Heart right ventricle (tissue), 16 donors: ENCODE data around the gene ADRA1B. TPM values are rescaled to one million over a fixed set of nuclear protein-coding genes. Genes with fewer than 3 reads are reported as not detected.
A peak's percentile ranks its signal among the peaks of the same experiment; 100 is the strongest.
"Not testable (repeated sequence)": the region's sequence is repeated elsewhere in the genome, so short reads cannot be mapped to it uniquely, and the experiment has no call there.

ENCODE experiments used
- ATAC-seq, 8 donors: fragments of 200-7000 bp; cut with Tn5 transposase; one replicate each; pipeline ENCODE4 v1.9.1; 2020; ENCODE audit warnings: mild to moderate bottlenecking in 8 of 8, moderate library complexity in 8 of 8, moderate number of reproducible peaks in 1 of 8
- DNase-seq, 2 donors: peaks; one replicate each; pipeline ENCODE4 v3.0.0-alpha.2; 2020
- H3K27ac ChIP-seq, 10 donors: fragments of 200-600 bp; sonication (generic) in 2 of 10; one replicate each; pipeline versions ENCODE4 v1.5.0 to v1.8.0; 2020 to 2022; ENCODE audit warnings: mild to moderate bottlenecking in 3 of 10
- H3K27me3 ChIP-seq, 7 donors: fragments of 200-600 bp; one replicate each; pipeline ENCODE4 v1.8.0; 2021 to 2022; ENCODE audit warnings: mild to moderate bottlenecking in 2 of 7
- H3K36me3 ChIP-seq, 9 donors: fragments of 200-600 bp; sonication (generic) in 1 of 9; one replicate each; pipeline versions ENCODE4 v1.5.0 to v1.8.0; 2020 to 2022; ENCODE audit warnings: mild to moderate bottlenecking in 2 of 9
- H3K4me1 ChIP-seq, 9 donors: fragments of 200-600 bp; sonication (generic) in 1 of 9; one replicate each; pipeline versions ENCODE4 v1.5.0 to v1.8.0; 2020 to 2022; ENCODE audit warnings: mild to moderate bottlenecking in 4 of 9
- H3K4me3 ChIP-seq, 10 donors: fragments of 200-600 bp; sonication (generic) in 2 of 10; one replicate each; pipeline versions ENCODE4 v1.5.0 to v1.8.0; 2020 to 2022; ENCODE audit warnings: mild to moderate bottlenecking in 7 of 10, moderate library complexity in 2 of 10
- H3K9me3 ChIP-seq, 11 donors: fragments of 200-600 bp in 10 of 11; sonication (generic) in 2 of 11; one replicate each; pipeline versions ENCODE4 v1.5.0 to v1.8.0; 2013 to 2022; ENCODE audit warnings: mild to moderate bottlenecking in 2 of 11, control low read depth in 1 of 11, moderate library complexity in 1 of 11
- CTCF ChIP-seq, 9 donors: fragments of 200-600 bp; sonication (generic) in 2 of 9; IDR thresholded peaks; one replicate each; pipeline versions ENCODE4 v1.5.0 to v1.8.0; 2021 to 2022; ENCODE audit warnings: antibody characterized with exemption in 9 of 9, mild to moderate bottlenecking in 5 of 9, moderate library complexity in 1 of 9
- WGBS, 2 donors: extraction: QIAGEN DNeasy Blood & Tissue Kit; methylation state at CpG; one replicate each; pipeline ENCODE4 v1.1.7; 2013; ENCODE audit warnings: inconsistent platforms in 1 of 2; 5-methylcytosine and 5-hydroxymethylcytosine counted together
- intact Hi-C, 10 donors: fragments of 100-400 bp; cut with DNase I; formaldehyde crosslinking; loops; one replicate each; pipeline versions ENCODE4 v1.11.1 to v1.14.2; 2022
- polyA plus RNA-seq, 2 donors: library from polyadenylated mRNA; stranded (reverse); fragments of 200-250 nt; gene quantifications; one replicate each; pipeline ENCODE4 v1.2.3, GENCODE V29; 2013
- total RNA-seq, 10 donors: library from RNA; stranded (reverse); fragmentation: NEBNext Ultra II Directional in 3 of 10; extraction: Animal tissue kit (Norgen Biotek cat#: 25700) in 3 of 10; gene quantifications; one replicate each; pipeline versions ENCODE4 v1.2.1 to v1.2.4, GENCODE V29; 2021 to 2023
- donor health status: Arrhythmogenic right ventricular cardiomyopathy.
- donor health status: ischemic (EF 13 %, LVEDD 7.1; RV severe dilation, severe dysfunction).
- donor health status: healthy with polysubstance abuse.
- donor health status: DM: no; HTN: yes; CAD: no.
- donor health status: DM: no; HTN: no; CAD: no.
- donor health status: ischemic (EF 25% LVEDD 6.9; RV normal size, moderate dysfunction).
- donor health status: ischemic (EF 25% LVEDD 5.7; RV mildly dilated, moderate dysfunction).
- donor health status: healthy.
- donor health status: DM: yes; HTN: yes; CAD: no.
- donor health status: Ischemic cardiomyopathy.
- donor health status: ischemic (EF 35%, LVEDD 5.7; RV mildly dilated, moderate dysfunction).
- donor health status: nonischemic (EF 11% LVEDD 7.7; RV severe dilation, severe dysfunction).
- donor health status: DM: yes; HTN: yes; CAD: no.
- donor health status: PGD.
- donor health status: ischemic (EF 29% LVEDD 5.4; RV normal size, mild dysfunction).
- donor health status: nonischemic (EF 23%, LVEDD 6.1; RV moderate dilation, normal function).

The ADRA1B gene
- total and polyA plus RNA-seq, 12 donors = 0.44 to 4.1 (median 1.8) TPM

GRCh38 chr5:159962214-159962613 is 45.9 kb downstream of the ADRA1B start:
- no peak overlapping the region for H3K4me3 ChIP-seq
- H3K27me3 ChIP-seq = peaks cover 0 to 12% (median 0%) of the 10 kb centered on the region in 7 donors
- intact Hi-C loops = loop anchor here in 1 of 10 donors (10.0 kb wide), 1 partner anchor 677 kb away; no protein-coding TSS in a partner anchor
- H3K4me1 ChIP-seq = peaks cover 0 to 3% (median 0%) of the 10 kb centered on the region in 9 donors
- ATAC-seq (no peak), DNase-seq (no peak)
- TF ChIP-seq CTCF (IDR thresholded peaks at IDR 0.05) = no peak
- no peaks in the 10 kb centered on the region for H3K9me3 ChIP-seq
- H3K27ac ChIP-seq = no peak overlapping the region
- 85 to 88% methylated on average over 4 of the region's 4 CpGs for WGBS, 2 donors
- no peaks in the 10 kb centered on the region for H3K36me3 ChIP-seq

GRCh38 chr5:159963935-159964334 is 47.7 kb downstream of the ADRA1B start:
- intact Hi-C loops = loop anchor here in 1 of 10 donors (10.0 kb wide), 1 partner anchor 679 kb away; no protein-coding TSS in a partner anchor
- ATAC-seq = peak in 2 of 8 donors; percentile 30 to 49
- H3K4me3 ChIP-seq = no peak overlapping the region
- TF ChIP-seq CTCF (IDR thresholded peaks at IDR 0.05) = no peak
- H3K27ac ChIP-seq = no peak overlapping the region
- H3K36me3 ChIP-seq = no peaks in the 10 kb centered on the region
- DNase-seq = no peak
- no peaks in the 10 kb centered on the region for H3K9me3 ChIP-seq
- 75 to 77% methylated on average over 6 of the region's 6 CpGs for WGBS, 2 donors
- H3K27me3 ChIP-seq = peaks cover 0 to 26% (median 5%) of the 10 kb centered on the region in 7 donors
- H3K4me1 ChIP-seq = peaks cover 0 to 3% (median 0%) of the 10 kb centered on the region in 9 donors

- H3K36me3 ChIP-seq = no peaks in the 10 kb centered on the region
- peak; percentile 16 to 77 (median 68) for TF ChIP-seq CTCF (IDR thresholded peaks at IDR 0.05)
- intact Hi-C loops = loop anchor here in 1 of 10 donors (5.0 to 10.0 kb wide), 2 partner anchors 523 to 680 kb away; no protein-coding TSS in a partner anchor
- H3K9me3 ChIP-seq = no peaks in the 10 kb centered on the region
- 38 to 43% methylated on average over 12 of the region's 12 CpGs for WGBS, 2 donors
- ATAC-seq (peak in 7 of 8 donors; percentile 60 to 86 (median 74)), DNase-seq (peak; percentile 39 to 52)
- H3K4me1 ChIP-seq = peaks cover 0 to 3% (median 0%) of the 10 kb centered on the region in 9 donors
- no peak overlapping the region for H3K4me3 ChIP-seq
- peaks cover 0 to 39% (median 5%) of the 10 kb centered on the region in 7 donors for H3K27me3 ChIP-seq
- H3K27ac ChIP-seq = no peak overlapping the region
These were observed 49.0 kb downstream of the ADRA1B start for GRCh38 chr5:159965031-159965837.

GRCh38 chr5:159965838-159966128 is 49.5 kb downstream of the ADRA1B start:
- intact Hi-C loops = loop anchor here in 1 of 10 donors (5.0 to 10.0 kb wide), 2 partner anchors 523 to 681 kb away; no protein-coding TSS in a partner anchor

More at GRCh38 chr5:159965838-159966128, 49.5 kb downstream of the ADRA1B start:
- peaks cover 0 to 45% (median 11%) of the 10 kb centered on the region in 7 donors for H3K27me3 ChIP-seq
- TF ChIP-seq CTCF (IDR thresholded peaks at IDR 0.05) = peak in 1 of 9 donors; percentile 3
- not testable (repeated sequence) for H3K27ac ChIP-seq, DNase-seq, H3K4me3 ChIP-seq, ATAC-seq, H3K9me3 ChIP-seq, H3K4me1 ChIP-seq, H3K36me3 ChIP-seq
- 63 to 64% methylated on average over 4 of the region's 4 CpGs for WGBS, 2 donors
